Thyroid gland (tissue), 4 donors: Measurements from ENCODE around the gene IDS.
"Not testable (repeated sequence)": the region's sequence is repeated elsewhere in the genome, so short reads cannot be mapped to it uniquely, and the experiment has no call there.

Experiments
- POLR2A ChIP-seq, 2 donors: fragments of 450-650 bp; IDR thresholded peaks; one replicate each; pipeline ENCODE4 v1.6.1; 2017; ENCODE audit warnings: antibody characterized with exemption in 2 of 2, mild to moderate bottlenecking in 2 of 2, moderate library complexity in 1 of 2
- TF ChIP-seq, protein P1 (sequence below), 6 experiments: fragments of 200-600 bp in 3 of 6; fragments of 450-650 bp in 3 of 6; sonication (generic) in 3 of 6; IDR thresholded peaks; one replicate each; pipeline ENCODE4 v1.5.1; 2016 to 2019; ENCODE audit warnings: antibody characterized with exemption in 6 of 6, mild to moderate bottlenecking in 2 of 6, inconsistent platforms in 1 of 6, moderate library complexity in 1 of 6

DNA sequence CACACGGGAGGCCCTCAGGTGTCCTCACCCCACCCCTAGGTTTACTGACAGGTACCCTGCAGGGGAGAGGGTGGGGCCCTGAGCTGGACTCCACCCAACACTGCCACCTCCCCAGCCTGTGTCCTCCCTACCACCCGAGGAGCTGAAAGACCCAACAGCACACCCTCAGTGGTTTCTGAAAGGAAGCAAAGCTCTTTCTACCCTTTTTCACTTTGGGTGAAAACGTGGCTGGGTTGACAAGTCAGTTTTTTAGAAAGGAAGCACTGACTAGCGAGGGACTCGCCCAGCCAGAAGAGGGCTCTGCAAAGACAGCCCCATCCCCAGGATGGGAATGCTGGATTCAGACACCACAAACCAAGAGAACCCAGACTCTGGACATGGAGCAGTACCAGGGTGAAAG lies 2.2 kb downstream of the IDS start:
- TF ChIP-seq, protein P1, sequence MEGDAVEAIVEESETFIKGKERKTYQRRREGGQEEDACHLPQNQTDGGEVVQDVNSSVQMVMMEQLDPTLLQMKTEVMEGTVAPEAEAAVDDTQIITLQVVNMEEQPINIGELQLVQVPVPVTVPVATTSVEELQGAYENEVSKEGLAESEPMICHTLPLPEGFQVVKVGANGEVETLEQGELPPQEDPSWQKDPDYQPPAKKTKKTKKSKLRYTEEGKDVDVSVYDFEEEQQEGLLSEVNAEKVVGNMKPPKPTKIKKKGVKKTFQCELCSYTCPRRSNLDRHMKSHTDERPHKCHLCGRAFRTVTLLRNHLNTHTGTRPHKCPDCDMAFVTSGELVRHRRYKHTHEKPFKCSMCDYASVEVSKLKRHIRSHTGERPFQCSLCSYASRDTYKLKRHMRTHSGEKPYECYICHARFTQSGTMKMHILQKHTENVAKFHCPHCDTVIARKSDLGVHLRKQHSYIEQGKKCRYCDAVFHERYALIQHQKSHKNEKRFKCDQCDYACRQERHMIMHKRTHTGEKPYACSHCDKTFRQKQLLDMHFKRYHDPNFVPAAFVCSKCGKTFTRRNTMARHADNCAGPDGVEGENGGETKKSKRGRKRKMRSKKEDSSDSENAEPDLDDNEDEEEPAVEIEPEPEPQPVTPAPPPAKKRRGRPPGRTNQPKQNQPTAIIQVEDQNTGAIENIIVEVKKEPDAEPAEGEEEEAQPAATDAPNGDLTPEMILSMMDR (IDR thresholded peaks at IDR 0.05): not testable (repeated sequence)
- TF ChIP-seq POLR2A (IDR thresholded peaks at IDR 0.05): not testable (repeated sequence)
